Kidney epithelial cell (primary cell): ENCODE data around the gene PRCD. TPM values are rescaled to one million over a fixed set of nuclear protein-coding genes. Genes with fewer than 3 reads are reported as not detected.

Experiments
- DNase-seq: peaks from one replicate; pipeline ENCODE4 v3.0.0-alpha.2; 2010; ENCODE audit warnings: low read depth
- H3K27me3 ChIP-seq: 2 replicates; pipeline ENCODE4 v1.6.0; 2011; ENCODE audit warnings: low read length; ENCODE audit not compliant: control insufficient read depth, insufficient read depth
- H3K36me3 ChIP-seq: 2 replicates; pipeline ENCODE4 v1.5.1; 2011; ENCODE audit warnings: low read length; ENCODE audit not compliant: control insufficient read depth, insufficient read depth
- H3K4me3 ChIP-seq: 2 replicates; pipeline ENCODE4 v1.5.1; 2011; ENCODE audit warnings: low read depth, mild to moderate bottlenecking, control low read depth, low read length
- CTCF ChIP-seq: IDR thresholded peaks from 2 replicates; pipeline ENCODE4 v1.5.1; 2011; ENCODE audit warnings: mild to moderate bottlenecking, moderate library complexity, low read length, control low read depth, inconsistent platforms; ENCODE audit not compliant: insufficient read depth, poor library complexity, severe bottlenecking
- total RNA-seq: library from RNA; depleted of rRNA; stranded (reverse); fragments of >200 nt; gene quantifications from 2 replicates; pipeline ENCODE4 v1.2.3, GENCODE V29; 2015

The PRCD gene
- total RNA-seq, 1 donor from 2014 or later = not detected

GRCh38 chr17:76547183-76547641, 7.4 kb downstream of the PRCD start:
- peak; percentile 78 for TF ChIP-seq CTCF
- H3K27me3 ChIP-seq = peaks cover 9% of the 10 kb centered on the region
- no peak for DNase-seq
- no peaks in the 10 kb centered on the region for H3K36me3 ChIP-seq
- no peak overlapping the region for H3K4me3 ChIP-seq

DNA sequence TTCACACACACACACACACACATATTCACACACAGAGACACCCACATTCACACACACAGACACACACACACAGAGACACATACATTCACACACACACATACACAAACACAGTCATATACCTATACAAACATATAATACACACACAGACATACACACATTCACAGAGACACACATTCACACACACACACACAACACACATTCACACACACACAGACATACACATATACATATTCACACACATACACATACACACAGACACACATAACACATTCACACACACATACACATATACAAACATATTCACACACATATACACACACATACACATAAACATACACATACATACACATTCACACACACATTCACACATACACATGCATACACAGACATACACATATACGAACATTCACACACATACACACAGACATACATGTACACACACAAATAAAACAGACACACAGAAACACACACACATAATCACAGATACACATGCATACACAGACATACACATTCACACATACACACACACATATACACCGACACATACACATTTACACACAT, 7.9 kb downstream of the PRCD start:
- no peaks in the 10 kb centered on the region for H3K36me3 ChIP-seq
- peaks cover 8% of the 10 kb centered on the region for H3K27me3 ChIP-seq
- no peak for TF ChIP-seq CTCF
- H3K4me3 ChIP-seq = no peak overlapping the region
- DNase-seq = no peak

DNA sequence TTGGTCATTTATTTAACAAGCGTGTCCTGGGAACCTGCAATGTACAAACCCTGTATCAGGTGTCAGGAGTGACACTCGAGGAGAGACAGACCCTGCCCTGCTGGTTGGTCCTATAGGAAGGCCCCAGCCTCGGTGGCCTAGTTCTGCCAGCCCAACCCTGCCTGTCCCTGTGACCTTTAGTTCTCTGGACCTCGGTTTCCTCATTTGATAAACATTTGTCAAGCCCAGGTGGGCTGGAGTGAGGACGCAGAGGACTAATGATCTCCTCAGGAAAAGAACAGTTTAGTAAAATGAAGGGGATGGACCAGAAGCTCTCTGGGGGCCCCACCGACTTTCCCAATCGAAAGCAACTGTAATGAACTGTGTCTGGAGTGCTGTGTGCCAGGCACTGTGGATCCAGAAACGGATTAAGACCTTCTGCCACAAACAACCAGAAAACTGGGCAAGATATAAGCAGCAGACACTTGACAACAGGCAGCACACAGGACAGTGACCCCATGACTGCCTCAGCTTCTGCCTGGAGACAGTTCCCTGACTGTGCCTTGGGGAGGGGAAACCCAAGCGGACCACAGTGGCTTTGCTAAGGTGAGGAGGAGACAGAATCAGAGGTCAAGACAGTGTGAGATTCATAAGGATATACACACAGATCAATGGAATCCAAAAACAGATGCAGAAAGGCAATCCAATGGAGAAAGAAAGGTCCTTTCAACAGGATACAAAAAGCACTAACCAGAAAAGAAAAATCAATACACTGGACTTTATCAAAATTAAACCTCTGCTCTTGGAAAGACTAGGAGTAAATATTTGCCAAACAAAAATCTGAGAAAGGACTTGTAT, 8.8 kb downstream of the PRCD start:
- DNase-seq = no peak
- Histone ChIP-seq H3K4me3 (no peak overlapping the region), H3K36me3 (no peaks in the 10 kb centered on the region), H3K27me3 (peaks cover 2% of the 10 kb centered on the region)
- TF ChIP-seq CTCF = no peak

DNA sequence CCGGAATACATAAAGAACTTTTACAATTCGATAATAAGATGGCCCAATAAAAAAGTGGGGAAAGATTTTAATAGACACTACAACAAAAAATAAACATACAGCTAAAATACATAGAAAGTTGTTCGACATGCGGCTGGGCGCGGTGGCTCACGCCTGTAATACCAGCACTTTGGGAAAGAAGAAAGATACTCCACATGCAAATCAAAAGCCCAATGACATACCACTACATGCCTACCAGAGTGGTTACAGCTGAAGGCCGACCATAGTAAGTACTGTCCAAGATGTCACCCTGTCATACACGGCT, 9.3 kb downstream of the PRCD start:
- Histone ChIP-seq H3K36me3 (no peaks in the 10 kb centered on the region), H3K27me3 (no peaks in the 10 kb centered on the region), H3K4me3 (no peak overlapping the region)
- no peak for DNase-seq
- no peak for TF ChIP-seq CTCF

DNA sequence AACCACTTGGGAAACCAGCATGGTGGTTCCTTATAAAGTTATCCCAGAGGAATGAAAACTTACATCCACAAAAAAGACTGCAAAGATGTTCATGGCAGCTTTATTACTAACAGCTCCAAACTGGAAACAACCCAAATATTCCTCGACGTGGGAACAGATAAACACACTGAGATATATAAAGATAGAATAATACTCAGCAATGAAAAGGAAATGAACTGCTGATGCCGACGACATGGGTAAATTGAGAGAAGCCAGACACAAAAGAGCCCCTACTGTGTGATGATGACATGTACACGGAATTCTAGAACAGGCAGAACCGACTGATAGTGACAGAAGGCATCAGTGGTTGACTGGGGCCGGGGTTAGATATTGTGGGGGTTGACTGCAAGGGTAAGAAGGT, 9.7 kb downstream of the PRCD start:
- H3K4me3 ChIP-seq = no peak overlapping the region
- H3K36me3 ChIP-seq = no peaks in the 10 kb centered on the region
- no peak for DNase-seq
- no peaks in the 10 kb centered on the region for H3K27me3 ChIP-seq
- no peak for TF ChIP-seq CTCF
